H9 (cell line): ENCODE measurements around the gene TMEM255A. TPM values are rescaled to one million over a fixed set of nuclear protein-coding genes. Genes with fewer than 3 reads are reported as not detected.

Source experiments
- DNase-seq: peaks from one replicate; pipeline ENCODE4 v3.0.0-alpha.2; 2017
- H2AFZ ChIP-seq: one replicate; pipeline ENCODE4 v1.6.1; 2013; ENCODE audit warnings: mild to moderate bottlenecking, low read length, control low read depth, moderate library complexity
- H2AK5ac ChIP-seq: 2 replicates; pipeline ENCODE4 v1.6.1; 2013; ENCODE audit warnings: low read length, control low read depth, mixed read lengths; ENCODE audit not compliant: insufficient read length
- H2BK120ac ChIP-seq: one replicate; pipeline ENCODE4 v1.6.1; 2013; ENCODE audit warnings: low read depth, mild to moderate bottlenecking, low read length, control low read depth, inconsistent platforms; ENCODE audit not compliant: poor library complexity, severe bottlenecking
- H2BK12ac ChIP-seq: 2 replicates; pipeline ENCODE4 v1.6.1; 2013; ENCODE audit warnings: low read length, control low read depth, mixed read lengths, low read depth; ENCODE audit not compliant: insufficient read length
- H2BK15ac ChIP-seq: 2 replicates; pipeline ENCODE4 v1.6.1; 2013; ENCODE audit warnings: low read depth, low read length, control low read depth
- H2BK20ac ChIP-seq: one replicate; pipeline ENCODE4 v1.6.1; 2013; ENCODE audit warnings: low read depth, mild to moderate bottlenecking, low read length, control low read depth, inconsistent platforms; ENCODE audit not compliant: poor library complexity, severe bottlenecking
- H2BK5ac ChIP-seq: 2 replicates; pipeline ENCODE4 v1.6.1; 2013; ENCODE audit warnings: low read length, control low read depth, mixed read lengths; ENCODE audit not compliant: insufficient read length
- H3K14ac ChIP-seq: 2 replicates; pipeline ENCODE4 v1.6.1; 2013; ENCODE audit warnings: low read length, control low read depth; ENCODE audit not compliant: insufficient read depth
- H3K18ac ChIP-seq: 2 replicates; pipeline ENCODE4 v1.6.1; 2013; ENCODE audit warnings: low read depth, mild to moderate bottlenecking, mixed read lengths, low read length, control low read depth; ENCODE audit not compliant: insufficient read length
- H3K23ac ChIP-seq: 2 replicates; pipeline ENCODE4 v1.6.1; 2013; ENCODE audit warnings: low read length, control low read depth, mixed read lengths, low read depth; ENCODE audit not compliant: insufficient read length
- H3K23me2 ChIP-seq: 2 replicates; pipeline ENCODE4 v1.6.1; 2013; ENCODE audit warnings: low read depth, mild to moderate bottlenecking, mixed read lengths, low read length, control low read depth; ENCODE audit not compliant: insufficient read length, poor library complexity, severe bottlenecking
- H3K27ac ChIP-seq: 2 replicates; pipeline ENCODE4 v1.5.1; 2013; ENCODE audit warnings: low read length, control low read depth, mixed read lengths, low read depth; ENCODE audit not compliant: insufficient read length
- H3K27me3 ChIP-seq: 2 replicates; pipeline ENCODE4 v1.6.1; 2013; ENCODE audit warnings: low read length, control low read depth, inconsistent platforms; ENCODE audit not compliant: insufficient read depth
- H3K4ac ChIP-seq: 2 replicates; pipeline ENCODE4 v1.6.1; 2013; ENCODE audit warnings: low read depth, mild to moderate bottlenecking, control low read depth, inconsistent platforms, low read length, moderate library complexity
- H3K4me1 ChIP-seq: 2 replicates; pipeline ENCODE4 v1.6.1; 2013; ENCODE audit warnings: low read length, control low read depth, inconsistent platforms; ENCODE audit not compliant: insufficient read depth
- H3K4me2 ChIP-seq: 2 replicates; pipeline ENCODE4 v1.6.1; 2013; ENCODE audit warnings: low read length, control low read depth, mixed read lengths; ENCODE audit not compliant: insufficient read length, insufficient read depth
- H3K56ac ChIP-seq: 2 replicates; pipeline ENCODE4 v1.6.1; 2013; ENCODE audit warnings: low read depth, mild to moderate bottlenecking, mixed read lengths, low read length, control low read depth; ENCODE audit not compliant: insufficient read length
- H3K79me1 ChIP-seq: 2 replicates; pipeline ENCODE4 v1.6.1; 2013; ENCODE audit warnings: low read depth, mild to moderate bottlenecking, moderate library complexity, low read length, control low read depth, inconsistent platforms; ENCODE audit not compliant: insufficient read depth, poor library complexity, severe bottlenecking
- H3K79me2 ChIP-seq: 2 replicates; pipeline ENCODE4 v1.6.1; 2013; ENCODE audit warnings: low read length, control low read depth, inconsistent platforms; ENCODE audit not compliant: insufficient read depth
- H3K9ac ChIP-seq: 2 replicates; pipeline ENCODE4 v1.6.1; 2013; ENCODE audit warnings: low read length, control low read depth, mixed read lengths; ENCODE audit not compliant: insufficient read length; ENCODE audit errors: extremely low read depth
- H3K9me3 ChIP-seq: one replicate; pipeline ENCODE4 v1.6.1; 2013; ENCODE audit warnings: low read depth, low read length, inconsistent platforms; ENCODE audit not compliant: control insufficient read depth
- H3T11ph ChIP-seq: one replicate; pipeline ENCODE4 v1.6.1; 2013; ENCODE audit warnings: mild to moderate bottlenecking, low read length, control low read depth, inconsistent platforms
- H4K20me1 ChIP-seq: one replicate; pipeline ENCODE4 v1.6.1; 2013; ENCODE audit not compliant: control insufficient read depth, insufficient read length, insufficient read depth
- H4K5ac ChIP-seq: 2 replicates; pipeline ENCODE4 v1.6.1; 2013; ENCODE audit warnings: low read depth, mild to moderate bottlenecking, mixed read lengths, low read length, control low read depth; ENCODE audit not compliant: insufficient read length
- H4K8ac ChIP-seq: replicated peaks from 2 replicates; pipeline ENCODE4 v1.6.1; 2013; ENCODE audit warnings: low read length, control low read depth, mixed read lengths, low read depth; ENCODE audit not compliant: insufficient read length
- H4K91ac ChIP-seq: 2 replicates; pipeline ENCODE4 v1.6.1; 2013; ENCODE audit warnings: low read depth, mild to moderate bottlenecking, moderate library complexity, mixed read lengths, low read length, control low read depth; ENCODE audit not compliant: insufficient read length
- H3K27ac Mint-ChIP-seq, 3 experiments: 2 replicates in 2 of 3; 3 replicates in 1 of 3; pipeline ENCODE4 v1.8.0; 2020 to 2021; ENCODE audit warnings: mixed read lengths in 3 of 3, mild to moderate bottlenecking in 1 of 3, moderate library complexity in 1 of 3
- H3K27me3 Mint-ChIP-seq: 2 replicates; pipeline ENCODE4 v1.8.0; 2021; ENCODE audit warnings: low read depth, mild to moderate bottlenecking, moderate library complexity, mixed read lengths
- H3K36me3 Mint-ChIP-seq, 3 experiments: 2 replicates in 2 of 3; 3 replicates in 1 of 3; pipeline ENCODE4 v1.8.0; 2020 to 2021; ENCODE audit warnings: low read depth in 3 of 3, mixed read lengths in 3 of 3; ENCODE audit not compliant: insufficient read depth in 1 of 3
- H3K4me1 Mint-ChIP-seq, 2 experiments: 2 replicates each; pipeline ENCODE4 v1.8.0; 2020; ENCODE audit warnings: mixed read lengths in 2 of 2
- H3K4me3 Mint-ChIP-seq, 2 experiments: 2 replicates in 1 of 2; 3 replicates in 1 of 2; pipeline ENCODE4 v1.8.0; 2020 to 2021; ENCODE audit warnings: mild to moderate bottlenecking in 2 of 2, mixed read lengths in 2 of 2, moderate library complexity in 1 of 2
- H3K9me3 Mint-ChIP-seq, 2 experiments: 2 replicates in 1 of 2; 3 replicates in 1 of 2; pipeline ENCODE4 v1.8.0; 2020; ENCODE audit warnings: mild to moderate bottlenecking in 2 of 2, mixed read lengths in 2 of 2, moderate library complexity in 1 of 2
- WGBS: extraction: QIAGEN DNeasy Blood & Tissue Kit; methylation state at CpG from one replicate; pipeline ENCODE4 v1.1.7; 2013; ENCODE audit warnings: missing lambda C conversion rate, low lambda C conversion rate, mixed read lengths; ENCODE audit not compliant: insufficient read length; ENCODE audit errors: extremely low coverage; 5-methylcytosine and 5-hydroxymethylcytosine counted together
- total RNA-seq: library from RNA; stranded (reverse); gene quantifications from 2 replicates; pipeline ENCODE4 v1.2.1, GENCODE V29; 2021
- TF ChIP-seq, protein P1 (sequence below): fragments of 200-600 bp; sonication (generic); conservative IDR thresholded peaks from 3 replicates; pipeline ENCODE4 v1.8.0; 2021; ENCODE audit warnings: antibody characterized with exemption, mild to moderate bottlenecking

Gene TMEM255A
- total RNA-seq, 1 experiment from 2014 or later = 0.77 TPM

DNA sequence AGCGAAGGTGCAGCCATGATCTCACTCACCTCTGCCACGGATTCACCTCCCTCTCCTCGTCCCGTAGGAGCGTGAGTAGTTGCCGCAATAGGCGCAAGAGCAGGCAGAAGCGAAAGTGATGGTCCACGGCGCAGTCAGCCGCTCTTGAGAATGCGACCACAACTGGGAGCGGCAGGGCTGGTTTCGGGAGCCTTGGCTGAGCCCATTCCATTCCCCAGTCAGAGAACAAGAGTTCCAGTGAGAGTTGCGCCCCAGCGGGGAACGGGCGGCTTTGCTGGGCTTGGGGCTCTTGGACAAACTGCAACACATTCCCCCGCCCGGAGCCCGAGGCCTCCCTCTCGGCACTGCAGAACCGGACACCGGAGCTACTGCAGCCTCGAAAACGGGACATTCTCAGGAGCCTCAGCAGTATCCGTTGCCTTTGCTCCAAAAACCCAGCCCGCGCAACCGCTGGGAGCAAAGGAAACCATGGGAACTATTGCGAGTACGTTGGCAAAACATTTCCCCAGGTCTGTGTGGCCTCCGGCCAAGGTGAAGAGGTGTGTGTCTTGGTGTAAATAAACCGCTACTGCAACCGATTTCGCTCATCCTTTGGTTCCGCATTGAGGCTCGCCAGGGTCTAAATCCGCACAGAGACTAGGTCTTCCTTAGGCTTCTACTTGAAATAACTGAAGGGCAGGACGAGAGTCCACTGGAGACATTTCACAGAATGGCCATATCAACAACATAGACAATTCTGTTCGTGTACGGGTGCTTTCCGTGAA, 66.3 kb downstream of the TMEM255A start:
- H3K9me3 ChIP-seq = peaks cover 6% of the 10 kb centered on the region
- H2AK5ac ChIP-seq = no peak overlapping the region
- H3K4me2 ChIP-seq = peak overlapping the region; percentile 56
- H3K4me1 ChIP-seq = no peaks in the 10 kb centered on the region
- no peak overlapping the region for H2AFZ ChIP-seq
- no peak overlapping the region for H2BK15ac ChIP-seq
- peaks cover 5 to 9% of the 10 kb centered on the region in 2 experiments; a peak in 3 of 4 replicates for H3K4me1 Mint-ChIP-seq
- H3K9me3 Mint-ChIP-seq = peaks cover 39 to 57% of the 10 kb centered on the region in 2 experiments
- H3K14ac ChIP-seq = peak overlapping the region; percentile 67
- no peak overlapping the region for H4K5ac ChIP-seq
- peak overlapping the region; percentile 81 to 92 for H3K4me3 Mint-ChIP-seq
- no peaks in the 10 kb centered on the region for H3K79me1 ChIP-seq
- peaks cover 0 to 2% (median 0%) of the 10 kb centered on the region in 3 experiments; a peak in 3 of 7 replicates for H3K36me3 Mint-ChIP-seq
- no peak overlapping the region for H4K91ac ChIP-seq
- no peak overlapping the region for H3K4ac ChIP-seq
- peak overlapping the region; percentile 23 for H4K8ac ChIP-seq
- no peak overlapping the region for H3T11ph ChIP-seq
- no peaks in the 10 kb centered on the region for H3K79me2 ChIP-seq
- H4K20me1 ChIP-seq = no peaks in the 10 kb centered on the region
- TF ChIP-seq, protein P1, sequence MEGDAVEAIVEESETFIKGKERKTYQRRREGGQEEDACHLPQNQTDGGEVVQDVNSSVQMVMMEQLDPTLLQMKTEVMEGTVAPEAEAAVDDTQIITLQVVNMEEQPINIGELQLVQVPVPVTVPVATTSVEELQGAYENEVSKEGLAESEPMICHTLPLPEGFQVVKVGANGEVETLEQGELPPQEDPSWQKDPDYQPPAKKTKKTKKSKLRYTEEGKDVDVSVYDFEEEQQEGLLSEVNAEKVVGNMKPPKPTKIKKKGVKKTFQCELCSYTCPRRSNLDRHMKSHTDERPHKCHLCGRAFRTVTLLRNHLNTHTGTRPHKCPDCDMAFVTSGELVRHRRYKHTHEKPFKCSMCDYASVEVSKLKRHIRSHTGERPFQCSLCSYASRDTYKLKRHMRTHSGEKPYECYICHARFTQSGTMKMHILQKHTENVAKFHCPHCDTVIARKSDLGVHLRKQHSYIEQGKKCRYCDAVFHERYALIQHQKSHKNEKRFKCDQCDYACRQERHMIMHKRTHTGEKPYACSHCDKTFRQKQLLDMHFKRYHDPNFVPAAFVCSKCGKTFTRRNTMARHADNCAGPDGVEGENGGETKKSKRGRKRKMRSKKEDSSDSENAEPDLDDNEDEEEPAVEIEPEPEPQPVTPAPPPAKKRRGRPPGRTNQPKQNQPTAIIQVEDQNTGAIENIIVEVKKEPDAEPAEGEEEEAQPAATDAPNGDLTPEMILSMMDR = no peak
- H3K23ac ChIP-seq = no peak overlapping the region
- H3K27me3 Mint-ChIP-seq = peaks cover 18% of the 10 kb centered on the region
- peak overlapping the region; percentile 49 for H3K18ac ChIP-seq
- WGBS = no CpG with 5 or more reads among the region's 43 CpGs
- peak; percentile 75 for DNase-seq
- no peaks in the 10 kb centered on the region for H3K27me3 ChIP-seq
- peak overlapping the region; percentile 11 for H3K27ac ChIP-seq
- no peak overlapping the region for H2BK12ac ChIP-seq
- H2BK20ac ChIP-seq = no peak overlapping the region
- peak overlapping the region; percentile 73 for H3K9ac ChIP-seq
- H2BK5ac ChIP-seq = no peak overlapping the region
- H3K27ac Mint-ChIP-seq = peak overlapping the region; percentile 72 to 96 (median 72); a peak in 5 of 7 replicates
- no peak overlapping the region for H3K56ac ChIP-seq
- no peaks in the 10 kb centered on the region for H3K23me2 ChIP-seq
- no peak overlapping the region for H2BK120ac ChIP-seq
